HG03097 (cell line): ENCODE measurements around the gene MAF.

Source experiments
- ATAC-seq: cut with Tn5 transposase; IDR thresholded peaks from one replicate; pipeline ENCODE4 v1.9.1; 2021; ENCODE audit not compliant: unreplicated experiment, low FRiP score

The MAF gene

GRCh38 chr16:79593074-79593531 lies 7.4 kb downstream of the MAF start:
- ATAC-seq, result no peak

- no peak for ATAC-seq
These were observed 8.4 kb downstream of the MAF start for GRCh38 chr16:79592186-79592585.

- ATAC-seq, result no peak
These were observed 10.9 kb downstream of the MAF start for GRCh38 chr16:79589601-79590102.

- no peak for ATAC-seq
These were observed 12.6 kb downstream of the MAF start for GRCh38 chr16:79587897-79588296.

GRCh38 chr16:79587296-79587695 lies 13.2 kb downstream of the MAF start:
- no peak for ATAC-seq

- no peak for ATAC-seq
These were observed 17.7 kb downstream of the MAF start for GRCh38 chr16:79582789-79583188.

GRCh38 chr16:79580453-79581191 lies 19.9 kb downstream of the MAF start:
- ATAC-seq, result no peak

- ATAC-seq, result no peak
These were observed 23.9 kb downstream of the MAF start for GRCh38 chr16:79576602-79577001.

- ATAC-seq, result no peak
These were observed 26.7 kb downstream of the MAF start for GRCh38 chr16:79573884-79574283.

- no peak for ATAC-seq
These were observed 27.5 kb downstream of the MAF start for GRCh38 chr16:79573071-79573470.

- ATAC-seq, result no peak
These were observed 28.5 kb downstream of the MAF start for GRCh38 chr16:79571903-79572535.

- ATAC-seq, result no peak
These were observed 29.3 kb downstream of the MAF start for GRCh38 chr16:79571065-79571902.

- ATAC-seq, result no peak
These were observed 35.8 kb downstream of the MAF start for GRCh38 chr16:79564671-79565107.

GRCh38 chr16:79563921-79564320 lies 36.6 kb downstream of the MAF start:
- ATAC-seq, result no peak

GRCh38 chr16:79562166-79562823 lies 38.2 kb downstream of the MAF start:
- ATAC-seq, result no peak

- no peak for ATAC-seq
These were observed 38.8 kb downstream of the MAF start for GRCh38 chr16:79561729-79562128.

- no peak for ATAC-seq
These were observed 39.6 kb downstream of the MAF start for GRCh38 chr16:79560923-79561322.

GRCh38 chr16:79560318-79560717 lies 40.2 kb downstream of the MAF start:
- ATAC-seq, result no peak

- ATAC-seq, result no peak
These were observed 41.0 kb downstream of the MAF start for GRCh38 chr16:79559532-79559931.

GRCh38 chr16:79557421-79557820 lies 43.1 kb downstream of the MAF start:
- no peak for ATAC-seq

GRCh38 chr16:79554912-79555311 lies 45.6 kb downstream of the MAF start:
- no peak for ATAC-seq
